NB4 (cell line): Measurements from ENCODE around the gene UBE2U.

ENCODE experiments used
- MYC ChIP-seq: IDR thresholded peaks from 2 replicates; pipeline ENCODE4 v1.6.1; 2011; ENCODE audit warnings: low read depth, low read length
- POLR2A ChIP-seq: IDR thresholded peaks from 2 replicates; pipeline ENCODE4 v1.6.1; 2011; ENCODE audit warnings: mild to moderate bottlenecking; ENCODE audit not compliant: insufficient read length; ENCODE audit errors: extremely low read depth
- TF ChIP-seq, protein P1 (sequence below): IDR thresholded peaks from one replicate; pipeline ENCODE4 v1.5.1; 2012; ENCODE audit warnings: low read depth, low read length
- TF ChIP-seq, protein P2 (sequence below): IDR thresholded peaks from 2 replicates; pipeline ENCODE4 v1.6.1; 2011; ENCODE audit warnings: low read depth, low read length

DNA sequence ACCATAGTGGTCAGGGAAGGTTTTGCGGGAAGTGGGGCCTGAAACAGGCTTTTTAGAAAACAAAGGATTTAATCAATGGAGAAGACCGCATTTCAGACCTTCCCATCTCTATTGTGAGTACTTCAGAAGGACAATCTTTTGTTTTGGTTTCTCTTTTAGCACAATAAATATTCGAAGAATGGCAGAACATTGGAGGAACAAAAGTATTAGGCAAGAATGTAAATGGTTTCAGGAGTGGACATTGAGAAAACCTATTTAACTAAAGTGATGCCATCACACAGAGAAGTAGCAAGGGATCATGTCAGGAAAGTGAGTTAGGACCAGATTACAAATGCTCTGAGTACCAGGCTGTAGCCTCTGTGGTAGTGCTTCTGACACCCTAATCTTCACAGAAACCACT is 26.8 kb upstream of the UBE2U start:
- TF ChIP-seq POLR2A (no peak), MYC (no peak)
- TF ChIP-seq, protein P1, sequence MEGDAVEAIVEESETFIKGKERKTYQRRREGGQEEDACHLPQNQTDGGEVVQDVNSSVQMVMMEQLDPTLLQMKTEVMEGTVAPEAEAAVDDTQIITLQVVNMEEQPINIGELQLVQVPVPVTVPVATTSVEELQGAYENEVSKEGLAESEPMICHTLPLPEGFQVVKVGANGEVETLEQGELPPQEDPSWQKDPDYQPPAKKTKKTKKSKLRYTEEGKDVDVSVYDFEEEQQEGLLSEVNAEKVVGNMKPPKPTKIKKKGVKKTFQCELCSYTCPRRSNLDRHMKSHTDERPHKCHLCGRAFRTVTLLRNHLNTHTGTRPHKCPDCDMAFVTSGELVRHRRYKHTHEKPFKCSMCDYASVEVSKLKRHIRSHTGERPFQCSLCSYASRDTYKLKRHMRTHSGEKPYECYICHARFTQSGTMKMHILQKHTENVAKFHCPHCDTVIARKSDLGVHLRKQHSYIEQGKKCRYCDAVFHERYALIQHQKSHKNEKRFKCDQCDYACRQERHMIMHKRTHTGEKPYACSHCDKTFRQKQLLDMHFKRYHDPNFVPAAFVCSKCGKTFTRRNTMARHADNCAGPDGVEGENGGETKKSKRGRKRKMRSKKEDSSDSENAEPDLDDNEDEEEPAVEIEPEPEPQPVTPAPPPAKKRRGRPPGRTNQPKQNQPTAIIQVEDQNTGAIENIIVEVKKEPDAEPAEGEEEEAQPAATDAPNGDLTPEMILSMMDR, result no peak
- TF ChIP-seq, protein P2, sequence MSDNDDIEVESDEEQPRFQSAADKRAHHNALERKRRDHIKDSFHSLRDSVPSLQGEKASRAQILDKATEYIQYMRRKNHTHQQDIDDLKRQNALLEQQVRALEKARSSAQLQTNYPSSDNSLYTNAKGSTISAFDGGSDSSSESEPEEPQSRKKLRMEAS, result no peak
